WTC11 (cell line): ENCODE data around the gene CADM3. TPM values are rescaled to one million over a fixed set of nuclear protein-coding genes. Genes with fewer than 3 reads are reported as not detected.

Source experiments
- ATAC-seq: fragments of 200-7000 bp; cut with Tn5 transposase; 2 replicates; pipeline ENCODE4 v1.10.0; 2021; ENCODE audit warnings: mild to moderate bottlenecking, moderate library complexity
- Bru-seq: library from RNA; stranded (reverse); fragments of 400-500 nt; gene quantifications from one replicate; lab custom pipeline; 2021; lab: Mats Ljungman, UMichigan
- CTCF ChIA-PET: fragments of 300-600 bp; sonication (Branson Sonifier 250); formaldehyde crosslinking; loops from one replicate; lab custom pipeline; 2021; ENCODE audit warnings: antibody characterized with exemption; lab: Charles Lee
- POLR2A ChIA-PET: fragments of 350-600 bp; sonication (Branson Sonifier 250); formaldehyde crosslinking; loops from one replicate; lab custom pipeline; 2021; ENCODE audit warnings: antibody characterized with exemption; lab: Charles Lee
- DNase-seq: peaks from one replicate; pipeline ENCODE4 v3.0.0; 2021; ENCODE audit warnings: low spot score
- H3K27ac Mint-ChIP-seq: 2 replicates; pipeline ENCODE4 v1.8.0; 2021; ENCODE audit warnings: mixed read lengths
- H3K27me3 Mint-ChIP-seq: 2 replicates; pipeline ENCODE4 v1.8.0; 2021; ENCODE audit warnings: low read depth, mild to moderate bottlenecking, moderate library complexity, mixed read lengths
- H3K36me3 Mint-ChIP-seq: 2 replicates; pipeline ENCODE4 v1.8.0; 2021; ENCODE audit warnings: mixed read lengths
- H3K4me1 Mint-ChIP-seq: 2 replicates; pipeline ENCODE4 v1.8.0; 2022; ENCODE audit warnings: mixed read lengths
- H3K4me3 Mint-ChIP-seq: 2 replicates; pipeline ENCODE4 v1.8.0; 2021; ENCODE audit warnings: mild to moderate bottlenecking, moderate library complexity, mixed read lengths
- H3K9me3 Mint-ChIP-seq: 2 replicates; pipeline ENCODE4 v1.8.0; 2021; ENCODE audit warnings: mixed read lengths
- ATF2 ChIP-seq: sonication (generic); formaldehyde crosslinking; IDR thresholded peaks from 2 replicates; pipeline ENCODE4 v1.8.1; 2022; ENCODE audit warnings: low read depth, missing genetic modification reagents, borderline replicate concordance
- ATF3 ChIP-seq: sonication (generic); formaldehyde crosslinking; conservative IDR thresholded peaks from 2 replicates; pipeline ENCODE4 v1.8.1; 2022; ENCODE audit warnings: mild to moderate bottlenecking, missing genetic modification reagents
- CREB1 ChIP-seq: sonication (generic); formaldehyde crosslinking; IDR thresholded peaks from 2 replicates; pipeline ENCODE4 v1.8.0; 2023; ENCODE audit warnings: mild to moderate bottlenecking, missing genetic modification reagents
- EMX1 ChIP-seq: fragments of 250-450 bp; sonication (Bioruptor Pico); IDR thresholded peaks from 2 replicates; pipeline ENCODE4 v1.8.0; 2021; ENCODE audit warnings: mild to moderate bottlenecking
- ESRRA ChIP-seq: sonication (generic); formaldehyde crosslinking; IDR thresholded peaks from 2 replicates; pipeline ENCODE4 v1.8.1; 2022; ENCODE audit warnings: mild to moderate bottlenecking, missing genetic modification reagents, borderline replicate concordance
- FOXP4 ChIP-seq: sonication (generic); formaldehyde crosslinking; IDR thresholded peaks from 2 replicates; pipeline ENCODE4 v1.8.0; 2022; ENCODE audit warnings: mild to moderate bottlenecking, missing genetic modification reagents
- GABPB1 ChIP-seq: sonication (generic); formaldehyde crosslinking; IDR thresholded peaks from 2 replicates; pipeline ENCODE4 v1.8.1; 2023; ENCODE audit warnings: mild to moderate bottlenecking, missing genetic modification reagents
- JUN ChIP-seq: sonication (generic); formaldehyde crosslinking; IDR thresholded peaks from 2 replicates; pipeline ENCODE4 v1.8.0; 2023; ENCODE audit warnings: mild to moderate bottlenecking, missing genetic modification reagents
- NFATC4 ChIP-seq: fragments of 250-450 bp; sonication (Bioruptor Pico); IDR thresholded peaks from 2 replicates; pipeline ENCODE4 v1.9.0; 2021; ENCODE audit warnings: mild to moderate bottlenecking
- NFYB ChIP-seq: sonication (generic); formaldehyde crosslinking; conservative IDR thresholded peaks from 2 replicates; pipeline ENCODE4 v1.8.0; 2022; ENCODE audit warnings: low read depth, missing genetic modification reagents
- SP1 ChIP-seq: sonication (generic); formaldehyde crosslinking; conservative IDR thresholded peaks from 2 replicates; pipeline ENCODE4 v1.8.1; 2022; ENCODE audit warnings: missing genetic modification reagents
- ZNF121 ChIP-seq: sonication (generic); formaldehyde crosslinking; IDR thresholded peaks from 2 replicates; pipeline ENCODE4 v1.8.0; 2023; ENCODE audit warnings: missing genetic modification reagents
- ZNF396 ChIP-seq: fragments of 250-450 bp; sonication (Bioruptor Pico); IDR thresholded peaks from 2 replicates; pipeline ENCODE4 v1.8.0; 2021; ENCODE audit warnings: mild to moderate bottlenecking, moderate library complexity, borderline replicate concordance
- ZNF416 ChIP-seq: fragments of 250-450 bp; sonication (Bioruptor Pico); IDR thresholded peaks from 2 replicates; pipeline ENCODE4 v1.9.0; 2021; ENCODE audit warnings: mild to moderate bottlenecking, inconsistent platforms
- ZNF425 ChIP-seq: fragments of 250-450 bp; sonication (Bioruptor Pico); conservative IDR thresholded peaks from 2 replicates; pipeline ENCODE4 v1.9.0; 2021; ENCODE audit warnings: mild to moderate bottlenecking
- long read RNA-seq, 3 experiments: library from RNA in 1 of 3; library from capped mRNA in 1 of 3; library from polyadenylated mRNA in 1 of 3; unstranded in 2 of 3; stranded (forward) in 1 of 3; transcript quantifications; one replicate each; pipeline ENCODE4 v2.0.0, GENCODE V29; 2021
- total RNA-seq: library from RNA; stranded (reverse); gene quantifications from 3 replicates; pipeline ENCODE4 v1.2.3, GENCODE V29; 2021

CADM3 gene
- total RNA-seq (5.1 to 5.5 TPM (median 5.3 TPM) in 3 replicates), Bru-seq, nascent RNA (percentile 41 among the genes with signal in this experiment)
- long read RNA-seq, experiment 1, transcript CADM3-202 (9 exons, 3,745 nt): major isoform, 8 of 12 reads
- long read RNA-seq, experiment 1, partial matches to known transcripts: 2 of 12 reads
- long read RNA-seq, experiment 1, other reads (novel, unspliced or antisense): 2 of 12 reads
- long read RNA-seq, experiment 2, partial matches to known transcripts: 0 of 5 reads
- long read RNA-seq, experiment 2, other reads (novel, unspliced or antisense): 4 of 5 reads
- long read RNA-seq, experiment 3, partial matches to known transcripts: 0 of 2 reads
- long read RNA-seq, experiment 3, other reads (novel, unspliced or antisense): 1 of 2 reads

GRCh38 chr1:159171254-159171687, at the start of gene CADM3:
TSS of gene CADM3 (plus strand) at chr1:159171615. CDS start at chr1:159171766, 151 bp downstream.
- Mint-ChIP-seq H3K27ac (no peak within 1 kb of the TSS), H3K9me3 (no peaks in the 10 kb centered on the region), H3K36me3 (no peaks in the 10 kb centered on the region), H3K4me3 (peak within 1 kb of the TSS; percentile 89), H3K27me3 (peaks cover 23% of the 10 kb centered on the region), H3K4me1 (peaks cover 17% of the 10 kb centered on the region)
- CTCF ChIA-PET: interaction anchor here (0.9 to 3.4 kb wide), 3 partner anchors 17 to 40 kb away, joined by 4 to 14 read pairs (median 6); no protein-coding TSS in a partner anchor
- POLR2A ChIA-PET: interaction anchor here (0.5 to 1.6 kb wide), 4 partner anchors 17 to 1897 kb away, joined by 3 to 9 read pairs (median 4); partner anchors contain the start of gene ACKR1
- DNase-seq (peak; percentile 59), ATAC-seq (peak; percentile 48)
- TF ChIP-seq NFATC4 (CRISPR knock-in tag) (no peak), JUN (CRISPR knock-in tag) (no peak), ZNF425 (CRISPR knock-in tag) (no peak), ZNF121 (CRISPR knock-in tag) (no peak), ZNF396 (CRISPR knock-in tag) (no peak), FOXP4 (CRISPR knock-in tag) (no peak), GABPB1 (CRISPR knock-in tag) (no peak), EMX1 (no peak), ZNF416 (CRISPR knock-in tag) (no peak), ATF2 (CRISPR knock-in tag) (no peak), SP1 (no peak), ESRRA (CRISPR knock-in tag) (no peak)

- ATAC-seq: no peak
- ChIA-PET POLR2A (no interaction called here), CTCF (interaction anchor here (1.2 to 2.1 kb wide), 3 partner anchors 10 to 918 kb away, joined by 3 to 10 read pairs (median 7); no protein-coding TSS in a partner anchor)
- Mint-ChIP-seq H3K4me1 (peaks cover 19% of the 10 kb centered on the region), H3K27me3 (no peaks in the 10 kb centered on the region), H3K4me3 (no peak overlapping the region), H3K9me3 (no peaks in the 10 kb centered on the region), H3K36me3 (no peaks in the 10 kb centered on the region), H3K27ac (no peak overlapping the region)
- no peak for DNase-seq
- TF ChIP-seq ESRRA (CRISPR knock-in tag) (no peak), ATF3 (no peak), CREB1 (CRISPR knock-in tag) (no peak), NFYB (CRISPR knock-in tag) (no peak)
Observed at GRCh38 chr1:159122005-159122621, 49.3 kb upstream of the CADM3 start.
